ENCODE data around the gene CNTN6.

- TF ChIP-seq CTCF (IDR thresholded peaks at IDR 0.05) (no peak), ZFX (IDR thresholded peaks at IDR 0.05; ENCODE audit: borderline replicate concordance) (no peak)
Measured at GRCh38 chr3:1252061-1252430, 159.2 kb downstream of the CNTN6 start.
